HCT116 (cell line): ENCODE measurements around the gene EXOC4. TPM values are rescaled to one million over a fixed set of nuclear protein-coding genes. Genes with fewer than 3 reads are reported as not detected.

Experiments
- ATAC-seq: fragments of 200-7000 bp; cut with Tn5 transposase; 2 replicates; pipeline ENCODE4 v1.9.1; 2020; ENCODE audit warnings: mild to moderate bottlenecking, moderate library complexity
- BruUV-seq: library from RNA; stranded (reverse); fragments of 400-500 nt; replicated peaks from 2 replicates; lab custom pipeline; 2021; lab: Mats Ljungman, UMichigan
- CTCF ChIA-PET: fragments of 300-600 bp; sonication (Branson Sonifier 250); formaldehyde crosslinking; loops from one replicate; lab custom pipeline; 2021; ENCODE audit warnings: antibody characterized with exemption; lab: Charles Lee
- POLR2A ChIA-PET: fragments of 300-600, 350-600 bp; sonication (Branson Sonifier 250); formaldehyde crosslinking; loops from one replicate; lab custom pipeline; 2021; ENCODE audit warnings: antibody characterized with exemption; lab: Charles Lee
- RAD21 ChIA-PET, 2 experiments: fragments of 300-600 bp; sonication (Branson Sonifier 250); formaldehyde crosslinking; loops; one replicate each; lab custom pipeline; 2023; ENCODE audit warnings: low total read pairs in 2 of 2; ENCODE audit not compliant: uncharacterized antibody in 2 of 2, unreplicated experiment in 2 of 2, low non-redundant PET in 1 of 2; lab: Charles Lee
- DNase-seq: peaks from one replicate; pipeline ENCODE4 v3.0.0-alpha.2; 2010; ENCODE audit warnings: low read depth, low spot score
- H2AFZ ChIP-seq: fragments of 200-600 bp; shearing (Covaris generic), sonication (generic); 2 replicates; pipeline ENCODE4 v1.6.1; 2017; ENCODE audit warnings: low read depth, mixed run types, mixed read lengths, antibody characterized with exemption, low read length; ENCODE audit not compliant: poor library complexity, severe bottlenecking
- H3K27ac ChIP-seq: 2 replicates; pipeline ENCODE4 v1.5.1; 2012; ENCODE audit warnings: low read depth, low read length
- H3K27me3 ChIP-seq: fragments of 200-600 bp; sonication (generic); 2 replicates; pipeline ENCODE4 v1.6.1; 2016; ENCODE audit warnings: mixed run types, low read length, mixed read lengths; ENCODE audit not compliant: insufficient read depth
- H3K36me3 ChIP-seq, 2 experiments: fragments of 200-500 bp in 1 of 2; fragments of 200-600 bp in 1 of 2; sonication (Bioruptor generic) in 1 of 2; sonication (generic) in 1 of 2; 2 replicates each; pipeline versions ENCODE4 v1.5.1 to v1.6.1; 2014 to 2016; ENCODE audit warnings: low read length in 2 of 2, inconsistent platforms in 1 of 2, mixed read lengths in 1 of 2, mixed run types in 1 of 2; ENCODE audit not compliant: insufficient read depth in 2 of 2, control insufficient read depth in 1 of 2
- H3K4me1 ChIP-seq, 2 experiments: fragments of 200-600 bp in 1 of 2; sonication (generic) in 1 of 2; 2 replicates each; pipeline versions ENCODE4 v1.5.1 to v1.6.1; 2012 to 2017; ENCODE audit warnings: low read length in 2 of 2, inconsistent platforms in 1 of 2, mild to moderate bottlenecking in 1 of 2, mixed read lengths in 1 of 2, mixed run types in 1 of 2, moderate library complexity in 1 of 2; ENCODE audit not compliant: insufficient read depth in 2 of 2, control insufficient read depth in 1 of 2
- H3K4me2 ChIP-seq: fragments of 200-600 bp; sonication (generic); 2 replicates; pipeline ENCODE4 v1.6.1; 2017; ENCODE audit warnings: mixed run types, low read length, mixed read lengths
- H3K4me3 ChIP-seq, 2 experiments: fragments of 200-600 bp in 1 of 2; sonication (generic) in 1 of 2; replicated peaks in 1 of 2; 2 replicates each; pipeline ENCODE4 v1.5.1; 2011 to 2016; ENCODE audit warnings: low read length in 2 of 2, control low read depth in 1 of 2, low read depth in 1 of 2, mild to moderate bottlenecking in 1 of 2, mixed read lengths in 1 of 2, mixed run types in 1 of 2
- H3K79me2 ChIP-seq: fragments of 200-600 bp; sonication (generic); 2 replicates; pipeline ENCODE4 v1.6.1; 2017; ENCODE audit warnings: mild to moderate bottlenecking, mixed run types, low read length, moderate library complexity, mixed read lengths; ENCODE audit not compliant: insufficient read depth
- H3K9ac ChIP-seq: fragments of 200-600 bp; sonication (generic); 2 replicates; pipeline ENCODE4 v1.6.1; 2016; ENCODE audit warnings: low read length, mixed read lengths
- H3K9me2 ChIP-seq: fragments of 200-600 bp; sonication (generic), shearing (Covaris generic); 2 replicates; pipeline ENCODE4 v1.6.1; 2017; ENCODE audit warnings: mixed run types, mild to moderate bottlenecking, moderate library complexity; ENCODE audit not compliant: insufficient read depth
- H3K9me3 ChIP-seq, 2 experiments: fragments of 200-500 bp in 1 of 2; fragments of 200-600 bp in 1 of 2; sonication (Bioruptor generic) in 1 of 2; sonication (generic) in 1 of 2; 2 replicates each; pipeline ENCODE4 v1.6.1; 2014 to 2017; ENCODE audit warnings: low read length in 2 of 2, mixed read lengths in 2 of 2, inconsistent platforms in 1 of 2, low read depth in 1 of 2, mild to moderate bottlenecking in 1 of 2, mixed run types in 1 of 2, moderate library complexity in 1 of 2; ENCODE audit not compliant: control insufficient read depth in 1 of 2, insufficient read depth in 1 of 2
- H4K20me1 ChIP-seq: fragments of 200-600 bp; sonication (generic), shearing (Covaris generic); 2 replicates; pipeline ENCODE4 v1.6.1; 2017; ENCODE audit warnings: mixed run types, mild to moderate bottlenecking, moderate library complexity; ENCODE audit not compliant: insufficient read depth
- ATF3 ChIP-seq: IDR thresholded peaks from 2 replicates; pipeline ENCODE4 v1.6.1; 2012
- CBX3 ChIP-seq: IDR thresholded peaks from 2 replicates; pipeline ENCODE4 v1.6.1; 2012; ENCODE audit warnings: low read depth
- CEBPB ChIP-seq: IDR thresholded peaks from 2 replicates; pipeline ENCODE4 v1.6.1; 2012; ENCODE audit warnings: low read depth
- EZH2 ChIP-seq: fragments of 200-600 bp; sonication (generic); IDR thresholded peaks from 2 replicates; pipeline ENCODE4 v1.6.1; 2017; ENCODE audit warnings: antibody characterized with exemption, mixed run types
- EZH2phosphoT487 ChIP-seq: fragments of 200-600 bp; IDR thresholded peaks from 2 replicates; pipeline ENCODE4 v1.6.1; 2018; ENCODE audit warnings: antibody characterized with exemption, borderline replicate concordance
- FOSL1 ChIP-seq: IDR thresholded peaks from 2 replicates; pipeline ENCODE4 v1.6.1; 2012; ENCODE audit warnings: low read depth
- REST ChIP-seq: IDR thresholded peaks from 2 replicates; pipeline ENCODE4 v1.6.1; 2012; ENCODE audit warnings: low read depth
- SIN3A ChIP-seq: IDR thresholded peaks from 2 replicates; pipeline ENCODE4 v1.6.1; 2012; ENCODE audit warnings: low read depth
- SP1 ChIP-seq: IDR thresholded peaks from 2 replicates; pipeline ENCODE4 v1.6.1; 2012; ENCODE audit warnings: low read depth
- TCF7L2 ChIP-seq: IDR thresholded peaks from 2 replicates; pipeline ENCODE4 v1.7.0; 2011; ENCODE audit warnings: borderline replicate concordance, inconsistent platforms; ENCODE audit not compliant: insufficient read depth, insufficient read length; ENCODE audit errors: extremely low read depth
- YY1 ChIP-seq: IDR thresholded peaks from 2 replicates; pipeline ENCODE4 v1.6.1; 2011; ENCODE audit warnings: low read length, low read depth, moderate library complexity, mild to moderate bottlenecking; ENCODE audit not compliant: insufficient replicate concordance; ENCODE audit errors: extremely low read depth
- ZFX ChIP-seq: fragments of 450-650 bp; IDR thresholded peaks from 2 replicates; pipeline ENCODE4 v1.6.1; 2017
- ZNF274 ChIP-seq: fragments of 200-500 bp; sonication (Bioruptor generic); IDR thresholded peaks from 2 replicates; pipeline ENCODE4 v1.6.1; 2014; ENCODE audit warnings: mild to moderate bottlenecking, low read depth, low read length, inconsistent platforms
- intact Hi-C: fragments of 100-400 bp; cut with micrococcal nuclease; formaldehyde crosslinking; loops from 2 replicates; pipeline ENCODE4 v1.10.0; 2022
- total RNA-seq: library from RNA; stranded (reverse); gene quantifications from one replicate; pipeline ENCODE4 v1.2.1, GENCODE V29; 2021; ENCODE audit not compliant: unreplicated experiment
- TF ChIP-seq, protein P1 (sequence below): IDR thresholded peaks from 2 replicates; pipeline ENCODE4 v1.6.1; 2012
- TF ChIP-seq, protein P2 (sequence below), 3 experiments: fragments of 200-600 bp in 1 of 3; sonication (generic) in 1 of 3; IDR thresholded peaks in 2 of 3; conservative IDR thresholded peaks in 1 of 3; 2 replicates each; pipeline ENCODE4 v1.5.1; 2012 to 2017; ENCODE audit warnings: low read depth in 2 of 3, low read length in 2 of 3, antibody characterized with exemption in 1 of 3, borderline replicate concordance in 1 of 3, control low read depth in 1 of 3, mild to moderate bottlenecking in 1 of 3, mixed read lengths in 1 of 3, mixed run types in 1 of 3, moderate library complexity in 1 of 3; ENCODE audit not compliant: insufficient read depth in 1 of 3
- TF ChIP-seq, protein P3 (sequence below): IDR thresholded peaks from 2 replicates; pipeline ENCODE4 v1.6.1; 2011; ENCODE audit warnings: mild to moderate bottlenecking, low read length, moderate library complexity; ENCODE audit not compliant: insufficient replicate concordance; ENCODE audit errors: extremely low read depth

EXOC4 gene
- total RNA-seq, 1 experiment from 2014 or later: 40.3 TPM

- H3K36me3 ChIP-seq: no peaks in the 10 kb centered on the region
- POLR2A ChIA-PET: no interaction called here
- H3K4me3 ChIP-seq: no peak overlapping the region
- CTCF ChIA-PET: no interaction called here
- H3K27me3 ChIP-seq: no peaks in the 10 kb centered on the region
- H3K9me3 ChIP-seq: no peaks in the 10 kb centered on the region
- no peaks in the 10 kb centered on the region for H3K4me1 ChIP-seq
- H3K79me2 ChIP-seq: no peaks in the 10 kb centered on the region
- H3K4me2 ChIP-seq: no peak overlapping the region
- intact Hi-C loops: loop anchor here (5.0 kb wide), 1 partner anchor 1953 kb away; no protein-coding TSS in a partner anchor
- H3K27ac ChIP-seq: no peak overlapping the region
- DNase-seq: no peak
- no peak for ATAC-seq
- no peaks in the 10 kb centered on the region for H3K9me2 ChIP-seq
- no peak overlapping the region for H2AFZ ChIP-seq
- RAD21 ChIA-PET: no interaction called here
- TF ChIP-seq CBX3 (no peak), ZNF274 (no peak), TCF7L2 (no peak), REST (no peak), CEBPB (no peak), YY1 (no peak), EZH2phosphoT487 (no peak), SP1 (no peak), ATF3 (no peak), SIN3A (no peak), EZH2 (no peak), FOSL1 (no peak), ZFX (no peak)
- TF ChIP-seq, protein P1, sequence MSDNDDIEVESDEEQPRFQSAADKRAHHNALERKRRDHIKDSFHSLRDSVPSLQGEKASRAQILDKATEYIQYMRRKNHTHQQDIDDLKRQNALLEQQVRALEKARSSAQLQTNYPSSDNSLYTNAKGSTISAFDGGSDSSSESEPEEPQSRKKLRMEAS: no peak
- TF ChIP-seq, protein P2, sequence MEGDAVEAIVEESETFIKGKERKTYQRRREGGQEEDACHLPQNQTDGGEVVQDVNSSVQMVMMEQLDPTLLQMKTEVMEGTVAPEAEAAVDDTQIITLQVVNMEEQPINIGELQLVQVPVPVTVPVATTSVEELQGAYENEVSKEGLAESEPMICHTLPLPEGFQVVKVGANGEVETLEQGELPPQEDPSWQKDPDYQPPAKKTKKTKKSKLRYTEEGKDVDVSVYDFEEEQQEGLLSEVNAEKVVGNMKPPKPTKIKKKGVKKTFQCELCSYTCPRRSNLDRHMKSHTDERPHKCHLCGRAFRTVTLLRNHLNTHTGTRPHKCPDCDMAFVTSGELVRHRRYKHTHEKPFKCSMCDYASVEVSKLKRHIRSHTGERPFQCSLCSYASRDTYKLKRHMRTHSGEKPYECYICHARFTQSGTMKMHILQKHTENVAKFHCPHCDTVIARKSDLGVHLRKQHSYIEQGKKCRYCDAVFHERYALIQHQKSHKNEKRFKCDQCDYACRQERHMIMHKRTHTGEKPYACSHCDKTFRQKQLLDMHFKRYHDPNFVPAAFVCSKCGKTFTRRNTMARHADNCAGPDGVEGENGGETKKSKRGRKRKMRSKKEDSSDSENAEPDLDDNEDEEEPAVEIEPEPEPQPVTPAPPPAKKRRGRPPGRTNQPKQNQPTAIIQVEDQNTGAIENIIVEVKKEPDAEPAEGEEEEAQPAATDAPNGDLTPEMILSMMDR (IDR thresholded peaks at IDR 0.05 in 2 of 3, conservative IDR thresholded peaks at IDR 0.05 in 1 of 3; ENCODE audit: borderline replicate concordance in 1 of 3, insufficient read depth in 1 of 3, low read depth in 2 of 3, low read length in 2 of 3): no peak
- TF ChIP-seq, protein P3, sequence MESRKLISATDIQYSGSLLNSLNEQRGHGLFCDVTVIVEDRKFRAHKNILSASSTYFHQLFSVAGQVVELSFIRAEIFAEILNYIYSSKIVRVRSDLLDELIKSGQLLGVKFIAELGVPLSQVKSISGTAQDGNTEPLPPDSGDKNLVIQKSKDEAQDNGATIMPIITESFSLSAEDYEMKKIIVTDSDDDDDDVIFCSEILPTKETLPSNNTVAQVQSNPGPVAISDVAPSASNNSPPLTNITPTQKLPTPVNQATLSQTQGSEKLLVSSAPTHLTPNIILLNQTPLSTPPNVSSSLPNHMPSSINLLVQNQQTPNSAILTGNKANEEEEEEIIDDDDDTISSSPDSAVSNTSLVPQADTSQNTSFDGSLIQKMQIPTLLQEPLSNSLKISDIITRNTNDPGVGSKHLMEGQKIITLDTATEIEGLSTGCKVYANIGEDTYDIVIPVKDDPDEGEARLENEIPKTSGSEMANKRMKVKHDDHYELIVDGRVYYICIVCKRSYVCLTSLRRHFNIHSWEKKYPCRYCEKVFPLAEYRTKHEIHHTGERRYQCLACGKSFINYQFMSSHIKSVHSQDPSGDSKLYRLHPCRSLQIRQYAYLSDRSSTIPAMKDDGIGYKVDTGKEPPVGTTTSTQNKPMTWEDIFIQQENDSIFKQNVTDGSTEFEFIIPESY: no peak
- no TSS peak for BruUV-seq
- H3K9ac ChIP-seq: no peak overlapping the region
- H4K20me1 ChIP-seq: no peaks in the 10 kb centered on the region
These were observed 461.8 kb downstream of the EXOC4 start for GRCh38 chr7:133714654-133715053.
